Fibroblast of pulmonary artery (primary cell): ENCODE results near the gene DCLRE1C.

ENCODE experiments used
- DNase-seq: peaks from one replicate; pipeline ENCODE4 v3.0.0-alpha.2; 2010; ENCODE audit warnings: low read depth
- H3K4me3 ChIP-seq: replicated peaks from 2 replicates; pipeline ENCODE4 v1.5.1; 2011; ENCODE audit warnings: low read depth, mild to moderate bottlenecking, control low read depth, low read length, moderate library complexity
- CTCF ChIP-seq: IDR thresholded peaks from 2 replicates; pipeline ENCODE4 v1.5.1; 2011; ENCODE audit warnings: mild to moderate bottlenecking, control low read depth, low read length, inconsistent platforms; ENCODE audit errors: missing control alignments

DCLRE1C gene

GRCh38 chr10:14859775-14860174 lies 94.1 kb downstream of the DCLRE1C start:
- no peak for DNase-seq
- H3K4me3 ChIP-seq: no peak overlapping the region
- no peak for TF ChIP-seq CTCF

DNA sequence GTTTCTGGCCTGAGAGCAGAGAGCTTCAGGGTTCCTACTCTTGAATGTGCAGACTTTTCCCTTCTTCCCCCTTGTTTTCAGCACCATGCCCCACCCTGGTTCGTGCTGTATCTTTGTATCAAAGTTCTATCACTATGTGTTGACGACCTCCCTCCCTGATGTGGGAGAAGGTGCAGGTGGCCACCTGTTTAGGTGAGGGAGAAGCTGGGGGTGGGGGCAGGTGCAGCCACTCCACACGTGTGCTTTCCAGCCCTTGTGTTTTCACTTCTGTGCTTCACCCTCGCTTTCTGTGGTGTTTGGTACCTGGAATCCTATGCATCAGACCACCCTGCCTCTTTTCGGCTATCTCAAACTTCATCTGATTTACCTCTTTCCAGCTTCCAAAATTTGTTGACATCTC lies 94.9 kb downstream of the DCLRE1C start:
- no peak overlapping the region for H3K4me3 ChIP-seq
- DNase-seq: no peak
- TF ChIP-seq CTCF: no peak

- no peak for TF ChIP-seq CTCF
- DNase-seq: no peak
- no peak overlapping the region for H3K4me3 ChIP-seq
Observed at GRCh38 chr10:14858338-14858960, 95.4 kb downstream of the DCLRE1C start.

GRCh38 chr10:14855453-14855852 lies 98.4 kb downstream of the DCLRE1C start:
- no peak overlapping the region for H3K4me3 ChIP-seq
- no peak for DNase-seq
- no peak for TF ChIP-seq CTCF

- no peak for DNase-seq
- no peak overlapping the region for H3K4me3 ChIP-seq
- no peak for TF ChIP-seq CTCF
Observed at GRCh38 chr10:14852236-14852635, 101.7 kb downstream of the DCLRE1C start.
